Lower leg skin (tissue), 3 donors: Measurements from ENCODE around the gene GNS.

Experiments
- CTCF ChIP-seq, 3 donors: fragments of 450-650 bp; IDR thresholded peaks; one replicate each; pipeline ENCODE4 v1.5.1; 2016; ENCODE audit warnings: antibody characterized with exemption in 3 of 3, mild to moderate bottlenecking in 3 of 3, moderate library complexity in 2 of 3
- POLR2A ChIP-seq, 2 donors: fragments of 450-650 bp; IDR thresholded peaks; one replicate each; pipeline ENCODE4 v1.6.1; 2016 to 2017; ENCODE audit warnings: antibody characterized with exemption in 2 of 2, mild to moderate bottlenecking in 1 of 2, moderate library complexity in 1 of 2

- TF ChIP-seq CTCF (IDR thresholded peaks at IDR 0.05) = no peak
- no peak for TF ChIP-seq POLR2A (IDR thresholded peaks at IDR 0.05)
These were observed 79.0 kb downstream of the GNS start for GRCh38 chr12:64680235-64680634.
